ENCODE measurements around the gene ZNF17.

ZNF17 gene

GRCh38 chr19:57434386-57435061 lies 23.6 kb downstream of the ZNF17 start:
- DNase-seq = no peak

- peak; percentile 99 for DNase-seq
Observed at GRCh38 chr19:57435062-57435978, 24.4 kb downstream of the ZNF17 start, which contains the start of gene ZNF749. Gene ZNF749, plus strand, starts transcription at chr19:57435325. Its CDS starts 254 bp downstream, at chr19:57435579.

- DNase-seq = no peak
Observed at GRCh38 chr19:57436417-57436816, 25.5 kb downstream of the ZNF17 start.

GRCh38 chr19:57437931-57438330 lies 27.0 kb downstream of the ZNF17 start:
- DNase-seq = no peak

- no peak for DNase-seq
Observed at GRCh38 chr19:57438925-57439324, 28.0 kb downstream of the ZNF17 start.

GRCh38 chr19:57441979-57442752 lies 31.2 kb downstream of the ZNF17 start:
- DNase-seq = no peak

DNA sequence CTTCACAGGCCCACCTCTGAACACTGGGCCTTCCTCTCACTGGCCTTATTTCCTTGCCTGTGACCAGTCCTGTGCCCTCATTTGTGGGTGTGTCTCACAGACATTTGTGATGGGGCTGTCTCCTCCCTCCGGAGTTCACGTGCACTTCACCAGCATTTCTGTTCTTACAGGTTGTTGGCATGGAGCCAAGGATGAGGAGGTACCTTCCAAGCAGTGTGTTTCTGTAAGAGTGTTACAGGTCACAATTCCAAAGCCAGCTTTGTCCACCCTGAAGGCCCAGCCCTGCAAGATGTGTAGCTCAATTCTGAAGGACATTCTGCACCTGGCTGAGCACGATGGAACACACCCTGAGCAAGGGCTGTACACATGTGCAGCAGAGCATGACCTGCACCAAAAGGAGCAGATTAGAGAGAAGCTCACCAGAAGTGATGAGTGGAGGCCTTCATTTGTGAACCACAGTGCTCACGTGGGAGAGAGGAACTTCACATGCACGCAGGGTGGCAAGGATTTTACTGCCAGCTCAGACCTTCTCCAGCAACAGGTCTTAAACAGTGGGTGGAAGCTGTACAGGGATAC lies 32.2 kb downstream of the ZNF17 start:
- DNase-seq = no peak

DNA sequence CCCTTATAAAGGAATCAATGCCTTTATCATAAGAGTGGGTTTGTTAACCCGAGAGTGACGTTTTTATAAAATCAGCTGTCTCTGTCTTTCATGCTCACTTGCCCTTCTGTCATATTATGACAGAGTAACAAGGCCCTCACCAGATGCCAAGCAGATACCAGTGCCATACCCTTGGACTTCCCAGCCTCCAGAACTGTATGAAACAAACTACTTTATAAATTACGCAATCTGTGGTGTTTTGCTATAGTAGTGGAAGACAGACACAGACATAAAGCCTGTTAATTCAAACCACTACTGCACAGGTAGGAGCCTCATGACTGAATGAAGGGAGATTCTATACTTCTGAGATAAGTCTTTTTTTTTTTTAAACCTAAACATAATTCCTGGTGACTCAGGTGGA lies 41.3 kb downstream of the ZNF17 start:
- no peak for DNase-seq

GRCh38 chr19:57465680-57466381 lies 54.9 kb downstream of the ZNF17 start:
- DNase-seq = no peak

GRCh38 chr19:57466489-57466888 lies 55.5 kb downstream of the ZNF17 start:
- no peak for DNase-seq
